Ureter (tissue), 1 donor: Measurements from ENCODE around the gene LITAF. TPM values are rescaled to one million over a fixed set of nuclear protein-coding genes. Genes with fewer than 3 reads are reported as not detected.

ENCODE experiments used
- total RNA-seq: library from RNA; stranded (reverse); gene quantifications from one replicate; pipeline ENCODE4 v1.2.4, GENCODE V29; 2023
- donor health status: DM: yes; HTN: yes; CAD: no.

The LITAF gene
- total RNA-seq, 1 donor from 2014 or later: 160 TPM

Other genes with a start within 250 kb of the LITAF start
- gene RMI2, start 241.5 kb downstream of the LITAF start, total RNA-seq: 8.4 TPM
- 23.6 TPM for gene SNN, start 81.5 kb upstream of the LITAF start, total RNA-seq
- 49.9 TPM for gene TXNDC11, start 155.9 kb upstream of the LITAF start, total RNA-seq
- gene ZC3H7A, start 210.3 kb upstream of the LITAF start, total RNA-seq: 64.1 TPM